Measurements from ENCODE around the gene PARP8.
"Not testable (repeated sequence)": the region's sequence is repeated elsewhere in the genome, so short reads cannot be mapped to it uniquely, and the experiment has no call there.

Gene PARP8

GRCh38 chr5:50667023-50667652, 701 bp downstream of the PARP8 start:
- TF ChIP-seq CTCF (IDR thresholded peaks at IDR 0.05; ENCODE audit: low read depth, low read length, missing control alignments) = no peak
- DNase-seq = peak; percentile 48
- in situ Hi-C loops (cut with HindIII; ENCODE audit: low pct_ligation_motif_present, low sequenced_read_pairs) = no loop called here
- H3K4me3 ChIP-seq (ENCODE audit: low read depth, low read length) = peak overlapping the region; percentile 85
- H3K36me3 ChIP-seq (replicated peaks) = no peaks in the 10 kb centered on the region
- H3K27ac ChIP-seq = peak overlapping the region; percentile 87
- H3K27me3 ChIP-seq (replicated peaks) = no peaks in the 10 kb centered on the region

GRCh38 chr5:50667653-50668595, 1.5 kb downstream of the PARP8 start:
- Histone ChIP-seq H3K36me3 (replicated peaks) (no peaks in the 10 kb centered on the region), H3K27me3 (replicated peaks) (no peaks in the 10 kb centered on the region), H3K27ac (peak overlapping the region; percentile 87), H3K4me3 (ENCODE audit: low read depth, low read length) (peak overlapping the region; percentile 85)
- in situ Hi-C loops (cut with HindIII; ENCODE audit: low pct_ligation_motif_present, low sequenced_read_pairs) = no loop called here
- peak; percentile 61 for DNase-seq
- no peak for TF ChIP-seq CTCF (IDR thresholded peaks at IDR 0.05; ENCODE audit: low read depth, low read length, missing control alignments)

GRCh38 chr5:50668636-50669035, 2.2 kb downstream of the PARP8 start:
- not testable (repeated sequence) for H3K27ac ChIP-seq

GRCh38 chr5:50672663-50673062, 6.2 kb downstream of the PARP8 start:
- Histone ChIP-seq H3K27me3 (replicated peaks) (no peaks in the 10 kb centered on the region), H3K4me3 (ENCODE audit: low read depth, low read length) (no peak overlapping the region), H3K36me3 (replicated peaks) (no peaks in the 10 kb centered on the region), H3K27ac (no peak overlapping the region)
- in situ Hi-C loops (cut with HindIII; ENCODE audit: low pct_ligation_motif_present, low sequenced_read_pairs) = no loop called here
- DNase-seq = no peak
- no peak for TF ChIP-seq CTCF (IDR thresholded peaks at IDR 0.05; ENCODE audit: low read depth, low read length, missing control alignments)

More at GRCh38 chr5:50668636-50669035, 2.2 kb downstream of the PARP8 start:
- DNase-seq; in situ Hi-C loops (cut with HindIII; ENCODE audit: low pct_ligation_motif_present, low sequenced_read_pairs); H3K27me3 ChIP-seq (replicated peaks); H3K36me3 ChIP-seq (replicated peaks); H3K4me3 ChIP-seq (ENCODE audit: low read depth, low read length): not testable (repeated sequence)

- H3K27me3 ChIP-seq (replicated peaks); in situ Hi-C loops (cut with HindIII; ENCODE audit: low pct_ligation_motif_present, low sequenced_read_pairs); H3K36me3 ChIP-seq (replicated peaks); H3K4me3 ChIP-seq (ENCODE audit: low read depth, low read length); DNase-seq; H3K27ac ChIP-seq: not testable (repeated sequence)
Observed at GRCh38 chr5:50673444-50673843, 7.0 kb downstream of the PARP8 start.

GRCh38 chr5:50675385-50675784, 8.9 kb downstream of the PARP8 start:
- no peak overlapping the region for H3K27ac ChIP-seq
- in situ Hi-C loops (cut with HindIII; ENCODE audit: low pct_ligation_motif_present, low sequenced_read_pairs) = no loop called here
- H3K27me3 ChIP-seq (replicated peaks) = no peaks in the 10 kb centered on the region
- H3K4me3 ChIP-seq (ENCODE audit: low read depth, low read length) = no peak overlapping the region
- DNase-seq = no peak
- no peaks in the 10 kb centered on the region for H3K36me3 ChIP-seq (replicated peaks)
- TF ChIP-seq CTCF (IDR thresholded peaks at IDR 0.05; ENCODE audit: low read depth, low read length, missing control alignments) = no peak

GRCh38 chr5:50679554-50679953, 13.1 kb downstream of the PARP8 start:
- H3K4me3 ChIP-seq (ENCODE audit: low read depth, low read length); H3K27me3 ChIP-seq (replicated peaks); H3K27ac ChIP-seq; H3K36me3 ChIP-seq (replicated peaks); in situ Hi-C loops (cut with HindIII; ENCODE audit: low pct_ligation_motif_present, low sequenced_read_pairs); DNase-seq: not testable (repeated sequence)

Data from brain microvascular endothelial cell (primary cell).